WTC11 (cell line): ENCODE data around the gene HPSE2.

Experiments
- ATF6 ChIP-seq: sonication (generic); formaldehyde crosslinking; IDR thresholded peaks from 2 replicates; pipeline ENCODE4 v1.8.1; 2023; ENCODE audit warnings: mild to moderate bottlenecking, missing genetic modification reagents
- CTCF ChIP-seq: fragments of 200-600 bp; IDR thresholded peaks from 2 replicates; pipeline ENCODE4 v1.8.0; 2022; ENCODE audit warnings: antibody characterized with exemption
- ETV6 ChIP-seq: sonication (generic); formaldehyde crosslinking; IDR thresholded peaks from 2 replicates; pipeline ENCODE4 v1.8.1; 2022; ENCODE audit warnings: mild to moderate bottlenecking, missing genetic modification reagents
- JUN ChIP-seq: sonication (generic); formaldehyde crosslinking; IDR thresholded peaks from 2 replicates; pipeline ENCODE4 v1.8.0; 2023; ENCODE audit warnings: mild to moderate bottlenecking, missing genetic modification reagents
- KAT7 ChIP-seq: sonication (generic); formaldehyde crosslinking; IDR thresholded peaks from 2 replicates; pipeline ENCODE4 v1.8.1; 2023; ENCODE audit warnings: missing genetic modification reagents, mild to moderate bottlenecking, borderline replicate concordance
- NR1H2 ChIP-seq: sonication (generic); formaldehyde crosslinking; IDR thresholded peaks from 2 replicates; pipeline ENCODE4 v1.9.0; 2021; ENCODE audit warnings: mild to moderate bottlenecking, moderate library complexity, missing genetic modification reagents

GRCh38 chr10:99119258-99119748 is 116.3 kb downstream of the HPSE2 start:
- TF ChIP-seq JUN (CRISPR knock-in tag) = no peak
- no peak for TF ChIP-seq KAT7 (CRISPR knock-in tag)
- no peak for TF ChIP-seq CTCF
- no peak for TF ChIP-seq NR1H2 (CRISPR knock-in tag)
- TF ChIP-seq ETV6 (CRISPR knock-in tag) = no peak
- no peak for TF ChIP-seq ATF6 (CRISPR knock-in tag)
